ENCODE measurements around the gene MYO16. TPM values are rescaled to one million over a fixed set of nuclear protein-coding genes. Genes with fewer than 3 reads are reported as not detected.
"Not testable (repeated sequence)": the region's sequence is repeated elsewhere in the genome, so short reads cannot be mapped to it uniquely, and the experiment has no call there.

MYO16 gene
- total RNA-seq, 2 donors from 2014 or later = 0.42 TPM; not detected in 1

- H3K27me3 ChIP-seq (replicated peaks; ENCODE audit: insufficient read depth) = no peaks in the 10 kb centered on the region
- ATAC-seq (ENCODE audit: insufficient number of reproducible peaks, low FRiP score, low read depth) = no peak
- no peak for DNase-seq (ENCODE audit: low spot score)
- no peak for TF ChIP-seq CTCF (IDR thresholded peaks at IDR 0.05)
- H3K36me3 ChIP-seq = no peaks in the 10 kb centered on the region
- no peaks in the 10 kb centered on the region for H3K4me1 ChIP-seq (ENCODE audit: control insufficient read depth in 1 of 2, low read depth in 2 of 2)
- H3K4me3 ChIP-seq = no peak overlapping the region
- no peaks in the 10 kb centered on the region for H3K9me3 ChIP-seq
- no peak overlapping the region for H3K27ac ChIP-seq
These were observed 459.2 kb downstream of the MYO16 start for GRCh38 chr13:109088624-109088917.

- H3K27me3 ChIP-seq (replicated peaks; ENCODE audit: insufficient read depth) = no peaks in the 10 kb centered on the region
- no peak for ATAC-seq (ENCODE audit: insufficient number of reproducible peaks, low FRiP score, low read depth)
- TF ChIP-seq CTCF (IDR thresholded peaks at IDR 0.05) = no peak
- H3K9me3 ChIP-seq = no peaks in the 10 kb centered on the region
- H3K4me3 ChIP-seq = no peak overlapping the region
- H3K27ac ChIP-seq = no peak overlapping the region
- H3K36me3 ChIP-seq = no peaks in the 10 kb centered on the region
- H3K4me1 ChIP-seq (ENCODE audit: control insufficient read depth in 1 of 2, low read depth in 2 of 2) = no peaks in the 10 kb centered on the region
- no peak for DNase-seq (ENCODE audit: low spot score)
These were observed 461.4 kb downstream of the MYO16 start for GRCh38 chr13:109090796-109091195.

GRCh38 chr13:109091249-109091648, 461.8 kb downstream of the MYO16 start:
- no peaks in the 10 kb centered on the region for H3K36me3 ChIP-seq
- H3K27ac ChIP-seq = no peak overlapping the region
- no peaks in the 10 kb centered on the region for H3K9me3 ChIP-seq
- H3K4me1 ChIP-seq (ENCODE audit: control insufficient read depth in 1 of 2, low read depth in 2 of 2) = no peaks in the 10 kb centered on the region
- no peak for DNase-seq (ENCODE audit: low spot score)
- TF ChIP-seq CTCF (IDR thresholded peaks at IDR 0.05) = no peak
- no peaks in the 10 kb centered on the region for H3K27me3 ChIP-seq (replicated peaks; ENCODE audit: insufficient read depth)
- ATAC-seq (ENCODE audit: insufficient number of reproducible peaks, low FRiP score, low read depth) = no peak
- no peak overlapping the region for H3K4me3 ChIP-seq

GRCh38 chr13:109092186-109092585, 462.8 kb downstream of the MYO16 start:
- not testable (repeated sequence) for DNase-seq (ENCODE audit: low spot score); H3K4me1 ChIP-seq (ENCODE audit: control insufficient read depth in 1 of 2, low read depth in 2 of 2); H3K4me3 ChIP-seq; H3K27ac ChIP-seq; H3K36me3 ChIP-seq; H3K27me3 ChIP-seq (replicated peaks; ENCODE audit: insufficient read depth); ATAC-seq (ENCODE audit: insufficient number of reproducible peaks, low FRiP score, low read depth); H3K9me3 ChIP-seq

GRCh38 chr13:109093998-109094397, 464.6 kb downstream of the MYO16 start:
- no peaks in the 10 kb centered on the region for H3K36me3 ChIP-seq
- H3K9me3 ChIP-seq = no peaks in the 10 kb centered on the region
- no peak overlapping the region for H3K4me3 ChIP-seq
- DNase-seq (ENCODE audit: low spot score) (no peak), ATAC-seq (ENCODE audit: insufficient number of reproducible peaks, low FRiP score, low read depth) (no peak)
- no peak for TF ChIP-seq CTCF (IDR thresholded peaks at IDR 0.05)
- no peaks in the 10 kb centered on the region for H3K27me3 ChIP-seq (replicated peaks; ENCODE audit: insufficient read depth)
- no peak overlapping the region for H3K27ac ChIP-seq
- H3K4me1 ChIP-seq (ENCODE audit: control insufficient read depth in 1 of 2, low read depth in 2 of 2) = no peaks in the 10 kb centered on the region

GRCh38 chr13:109095126-109095525, 465.7 kb downstream of the MYO16 start:
- no peaks in the 10 kb centered on the region for H3K36me3 ChIP-seq
- ATAC-seq (ENCODE audit: insufficient number of reproducible peaks, low FRiP score, low read depth) = no peak
- no peak overlapping the region for H3K4me3 ChIP-seq
- no peaks in the 10 kb centered on the region for H3K27me3 ChIP-seq (replicated peaks; ENCODE audit: insufficient read depth)
- H3K9me3 ChIP-seq = no peaks in the 10 kb centered on the region
- DNase-seq (ENCODE audit: low spot score) = no peak
- no peaks in the 10 kb centered on the region for H3K4me1 ChIP-seq (ENCODE audit: control insufficient read depth in 1 of 2, low read depth in 2 of 2)
- no peak for TF ChIP-seq CTCF (IDR thresholded peaks at IDR 0.05)
- H3K27ac ChIP-seq = no peak overlapping the region

Measured in thoracic aorta (tissue), 2 donors.